RCC 7860 (cell line): ENCODE results near the gene FEN1.

ENCODE experiments used
- DNase-seq: peaks from one replicate; pipeline ENCODE4 v3.0.0-alpha.2; 2015; ENCODE audit warnings: low spot score
- FAIRE-seq: peaks from 2 replicates; lab custom pipeline; 2012; peaks lifted over from hg19 to GRCh38; lab: Jason Lieb, UNC

The FEN1 gene

GRCh38 chr11:61793083-61793828, 545 bp downstream of the FEN1 start:
- no peak for FAIRE-seq
- DNase-seq: no peak

GRCh38 chr11:61793829-61794204, 1.1 kb downstream of the FEN1 start:
- no peak for FAIRE-seq

GRCh38 chr11:61794579-61794978, 1.9 kb downstream of the FEN1 start:
- DNase-seq (no peak), FAIRE-seq (no peak)

More at GRCh38 chr11:61793829-61794204, 1.1 kb downstream of the FEN1 start:
- no peak for DNase-seq

GRCh38 chr11:61795459-61795858, 2.7 kb downstream of the FEN1 start:
- FAIRE-seq (no peak), DNase-seq (no peak)

GRCh38 chr11:61795876-61796526, 3.3 kb downstream of the FEN1 start:
- FAIRE-seq (no peak), DNase-seq (no peak)

- FAIRE-seq (peak; percentile 44), DNase-seq (peak; percentile 45)
These were observed 4.7 kb downstream of the FEN1 start for GRCh38 chr11:61797263-61797944.

- FAIRE-seq (no peak), DNase-seq (no peak)
These were observed 7.1 kb downstream of the FEN1 start for GRCh38 chr11:61799665-61800284.

GRCh38 chr11:61800331-61801281, 7.9 kb downstream of the FEN1 start:
- DNase-seq (no peak), FAIRE-seq (no peak)

GRCh38 chr11:61802605-61803004, 9.9 kb downstream of the FEN1 start:
- FAIRE-seq (no peak), DNase-seq (no peak)

GRCh38 chr11:61803889-61804647, 11.4 kb downstream of the FEN1 start:
- FAIRE-seq (no peak), DNase-seq (no peak)

- DNase-seq: no peak
- no peak for FAIRE-seq
These were observed 12.4 kb downstream of the FEN1 start for GRCh38 chr11:61805146-61805545.

GRCh38 chr11:61806785-61807184, 14.1 kb downstream of the FEN1 start:
- DNase-seq (no peak), FAIRE-seq (no peak)

- DNase-seq (no peak), FAIRE-seq (no peak)
These were observed 18.0 kb downstream of the FEN1 start for GRCh38 chr11:61810671-61811175.

GRCh38 chr11:61811831-61812230, 19.1 kb downstream of the FEN1 start:
- no peak for FAIRE-seq

GRCh38 chr11:61812736-61813411, 20.2 kb downstream of the FEN1 start:
- DNase-seq (no peak), FAIRE-seq (no peak)

More at GRCh38 chr11:61811831-61812230, 19.1 kb downstream of the FEN1 start:
- DNase-seq: no peak

- FAIRE-seq (no peak), DNase-seq (no peak)
These were observed 21.7 kb downstream of the FEN1 start for GRCh38 chr11:61814247-61814957.

- peak; percentile 92 for DNase-seq
- FAIRE-seq: no peak
These were observed 22.5 kb downstream of the FEN1 start for GRCh38 chr11:61814958-61815789.
